Measurements from ENCODE around the gene DTYMK.

The DTYMK gene

DNA sequence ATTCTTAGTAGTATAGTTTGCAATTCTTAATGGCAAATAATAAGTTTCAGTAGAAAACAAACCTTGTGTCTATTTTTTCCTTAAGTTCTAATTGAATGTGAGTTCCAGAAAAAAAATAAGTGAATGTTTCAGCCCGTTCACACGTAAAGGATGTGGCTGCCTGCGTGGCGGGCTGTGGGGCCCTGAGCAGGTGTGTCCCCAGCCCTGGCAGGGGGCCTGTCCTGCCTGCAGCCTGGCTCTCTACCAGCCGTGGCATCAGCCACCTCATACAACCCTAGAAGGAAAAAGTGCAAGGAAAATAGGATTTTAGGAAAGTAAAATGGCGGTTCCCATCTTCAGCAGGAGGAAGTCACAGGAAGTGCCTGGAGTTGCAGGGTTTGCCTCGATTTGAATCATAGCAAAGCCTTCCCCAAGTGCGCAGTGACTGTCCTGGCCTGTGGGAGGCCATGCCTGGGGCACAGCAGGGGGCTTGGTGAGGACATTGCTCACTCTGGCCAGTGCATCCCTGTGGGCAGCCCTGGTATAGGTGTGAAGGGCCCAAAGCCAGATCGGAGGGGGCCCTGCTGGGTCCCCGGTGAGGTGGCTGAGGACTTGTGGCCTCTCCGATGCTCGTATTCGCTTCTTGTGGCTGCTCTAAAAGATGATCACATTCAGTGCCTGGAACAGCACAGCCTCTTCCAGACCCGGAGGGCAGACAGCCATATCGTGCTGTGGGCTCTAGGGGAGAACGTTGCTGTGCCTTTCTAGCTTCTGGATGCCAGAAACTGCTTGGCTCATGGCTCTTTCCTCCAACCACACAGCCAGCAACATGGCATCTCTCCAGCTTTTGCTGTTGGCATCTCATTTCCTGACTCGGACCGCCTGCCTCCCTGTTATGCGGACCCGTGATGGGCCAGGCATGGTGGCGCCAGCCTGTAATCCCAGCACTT is 12.6 kb downstream of the DTYMK start:
- DNase-seq (ENCODE audit: low read depth, low spot score) = no peak
- TF ChIP-seq CTCF (IDR thresholded peaks at IDR 0.05; ENCODE audit: insufficient read depth, low read length, missing control alignments) = no peak
- ChIA-PET POLR2A (no interaction called here), CTCF (interaction anchor here (1.4 to 2.9 kb wide), 2 partner anchors 9 to 15 kb away, joined by 4 to 11 read pairs; no protein-coding TSS in a partner anchor)
- H3K4me3 ChIP-seq (ENCODE audit: low read depth, low read length) = no peak overlapping the region

DNA sequence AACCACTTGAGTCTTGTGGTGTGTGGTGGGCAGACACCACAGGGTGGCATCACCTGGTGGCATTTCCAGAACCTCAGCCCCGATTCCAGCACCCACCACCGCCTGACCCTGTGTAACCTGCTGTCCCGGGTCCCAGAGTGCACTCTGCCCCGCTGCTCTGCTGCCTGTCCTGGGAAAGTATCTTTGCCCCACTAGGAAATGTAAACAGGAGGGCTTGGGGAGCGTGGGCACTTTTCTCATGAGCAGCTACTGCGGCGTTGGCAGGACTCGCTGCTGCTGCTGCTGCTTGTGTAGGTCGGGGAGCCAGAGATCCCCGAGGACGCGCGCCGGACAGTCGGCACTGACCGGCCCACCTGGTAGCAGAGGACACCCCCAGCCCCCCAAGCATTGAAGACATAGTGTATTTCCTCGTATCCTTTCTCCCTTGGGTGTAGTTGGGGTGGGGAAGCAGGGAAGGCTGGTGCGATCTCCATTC is 13.4 kb downstream of the DTYMK start:
- POLR2A ChIA-PET = no interaction called here
- CTCF ChIA-PET = interaction anchor here (1.4 to 2.9 kb wide), 2 partner anchors 8 to 14 kb away, joined by 4 to 11 read pairs; no protein-coding TSS in a partner anchor
- no peak overlapping the region for H3K4me3 ChIP-seq (ENCODE audit: low read depth, low read length)
- TF ChIP-seq CTCF (IDR thresholded peaks at IDR 0.05; ENCODE audit: insufficient read depth, low read length, missing control alignments) = no peak
- no peak for DNase-seq (ENCODE audit: low read depth, low spot score)

DNA sequence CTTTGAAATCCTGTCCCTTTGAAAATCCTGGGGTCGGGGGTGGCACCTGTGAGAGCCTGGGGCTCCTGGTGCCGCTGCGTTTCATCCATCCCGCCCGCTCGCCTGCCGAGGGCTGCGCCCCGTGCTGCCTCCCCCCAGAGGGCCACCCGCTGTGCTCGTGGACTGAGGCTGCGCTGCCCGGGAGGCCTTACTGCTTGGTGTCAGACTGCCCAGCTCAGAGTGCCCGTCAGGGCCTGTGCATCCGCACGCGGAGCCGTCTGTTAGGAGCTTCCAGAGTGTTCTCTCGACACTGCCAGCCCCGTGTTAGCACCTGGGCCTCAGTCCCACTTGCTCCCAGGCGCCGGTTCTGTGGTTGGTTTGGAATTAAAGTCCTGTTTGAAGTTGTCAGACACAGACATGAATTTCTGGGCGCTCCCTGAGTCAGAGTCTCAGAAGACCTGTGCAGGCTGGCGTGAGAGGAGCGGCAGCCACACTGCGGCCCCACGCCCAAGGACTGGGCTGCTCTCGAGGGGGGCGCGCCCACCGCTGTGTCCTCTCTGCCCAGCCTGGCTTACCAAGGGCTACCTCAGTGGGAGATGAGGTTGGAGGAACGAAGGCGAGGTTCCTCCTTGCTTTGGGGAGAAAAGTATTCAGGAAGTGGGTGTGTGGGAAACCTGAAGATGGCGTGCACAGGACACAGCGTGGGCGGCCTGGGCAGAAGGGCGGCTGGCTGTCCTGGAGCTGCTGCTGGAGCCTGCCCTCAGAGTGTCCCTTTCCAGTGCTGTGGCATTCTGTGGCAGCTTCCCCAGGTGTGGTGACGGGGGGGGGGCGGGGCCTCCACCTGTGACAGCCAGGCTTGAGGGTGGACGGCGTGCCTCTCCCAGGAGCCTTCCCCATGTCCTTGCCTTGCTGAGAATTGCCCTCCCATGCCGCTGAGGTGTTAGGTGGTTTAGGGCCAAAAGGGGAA is 14.1 kb downstream of the DTYMK start:
- DNase-seq (ENCODE audit: low read depth, low spot score) = no peak
- CTCF ChIA-PET = interaction anchor here (1.4 to 2.9 kb wide), 2 partner anchors 8 to 13 kb away, joined by 4 to 11 read pairs; no protein-coding TSS in a partner anchor
- no peak overlapping the region for H3K4me3 ChIP-seq (ENCODE audit: low read depth, low read length)
- TF ChIP-seq CTCF (IDR thresholded peaks at IDR 0.05; ENCODE audit: insufficient read depth, low read length, missing control alignments) = no peak
- POLR2A ChIA-PET = no interaction called here

- no peak for DNase-seq (ENCODE audit: low read depth, low spot score)
- TF ChIP-seq CTCF (IDR thresholded peaks at IDR 0.05; ENCODE audit: insufficient read depth, low read length, missing control alignments) = no peak
- CTCF ChIA-PET = interaction anchor here (1.1 to 2.9 kb wide), 4 partner anchors 10 to 207 kb away, joined by 4 to 11 read pairs (median 6); no protein-coding TSS in a partner anchor
- POLR2A ChIA-PET = no interaction called here
- no peak overlapping the region for H3K4me3 ChIP-seq (ENCODE audit: low read depth, low read length)
These were observed 15.0 kb downstream of the DTYMK start for GRCh38 chr2:241671457-241672240.

DNA sequence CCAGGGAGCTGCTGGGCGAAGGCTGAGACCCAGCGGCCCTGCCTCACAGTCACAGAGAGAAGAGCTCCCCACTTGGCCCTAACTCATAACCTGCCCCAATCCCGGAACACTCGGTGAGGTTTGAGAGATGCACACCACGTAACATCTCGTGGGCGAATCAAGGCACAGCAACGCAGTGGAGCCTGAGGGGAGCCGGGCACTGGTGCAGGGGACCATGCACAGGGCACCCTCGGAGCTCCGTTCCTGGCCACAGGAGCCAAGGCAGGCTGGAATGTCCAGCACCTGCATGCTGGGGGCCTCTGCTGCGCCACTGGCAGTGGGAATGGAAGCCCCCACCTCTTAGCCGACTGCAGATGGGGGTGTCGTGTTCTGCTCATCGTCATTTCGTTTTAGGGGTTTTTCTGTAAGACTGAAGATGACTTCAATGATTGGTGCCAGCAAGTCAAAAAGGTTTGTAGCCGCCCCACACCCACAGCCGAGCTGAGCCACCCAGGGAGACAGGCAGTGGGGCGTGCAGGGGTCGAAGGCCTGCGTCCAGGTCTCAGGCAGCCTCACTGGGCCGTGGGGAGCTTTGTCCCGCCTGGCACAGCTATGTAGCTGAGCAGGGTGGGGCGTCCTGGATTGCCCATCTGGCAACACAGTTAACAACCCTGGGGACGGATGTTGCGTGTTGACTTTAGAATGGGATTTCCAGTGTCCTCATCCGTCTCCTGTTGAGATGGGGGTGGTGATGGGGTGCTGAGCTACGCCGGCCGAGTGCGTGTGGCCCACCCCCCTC is 16.1 kb downstream of the DTYMK start:
- no peak for TF ChIP-seq CTCF (IDR thresholded peaks at IDR 0.05; ENCODE audit: insufficient read depth, low read length, missing control alignments)
- CTCF ChIA-PET = interaction anchor here (0.6 to 2.9 kb wide), 8 partner anchors 9 to 208 kb away, joined by 3 to 12 read pairs (median 4); partner anchors contain the start of gene D2HGDH
- DNase-seq (ENCODE audit: low read depth, low spot score) = no peak
- POLR2A ChIA-PET = no interaction called here
- no peak overlapping the region for H3K4me3 ChIP-seq (ENCODE audit: low read depth, low read length)

Data from AG04449 (cell line).